Astrocyte (in vitro differentiated cells and primary cell): ENCODE data around the gene MEP1B. TPM values are rescaled to one million over a fixed set of nuclear protein-coding genes. Genes with fewer than 3 reads are reported as not detected.

Source experiments
- DNase-seq: peaks from one replicate; pipeline ENCODE4 v3.0.0-alpha.2; 2010; ENCODE audit warnings: low read depth
- FAIRE-seq: peaks from 2 replicates; lab custom pipeline; 2011; peaks lifted over from hg19 to GRCh38; lab: Jason Lieb, UNC
- H2AFZ ChIP-seq: 2 replicates; pipeline ENCODE4 v1.6.0; 2012; ENCODE audit warnings: low read depth, low read length, inconsistent platforms
- H3K27ac ChIP-seq: 2 replicates; pipeline ENCODE4 v1.5.1; 2011; ENCODE audit warnings: low read depth, low read length, inconsistent platforms
- H3K27me3 ChIP-seq: 2 replicates; pipeline ENCODE4 v1.6.0; 2011; ENCODE audit warnings: low read length, inconsistent platforms; ENCODE audit not compliant: insufficient read depth
- H3K36me3 ChIP-seq: 2 replicates; pipeline ENCODE4 v1.5.1; 2011; ENCODE audit warnings: low read length, inconsistent platforms; ENCODE audit not compliant: insufficient read depth
- H3K4me1 ChIP-seq: 2 replicates; pipeline ENCODE4 v1.5.1; 2011; ENCODE audit warnings: low read length, inconsistent platforms; ENCODE audit not compliant: insufficient read depth
- H3K4me2 ChIP-seq: 2 replicates; pipeline ENCODE4 v1.6.0; 2012; ENCODE audit warnings: low read length, inconsistent platforms
- H3K4me3 ChIP-seq: 2 replicates; pipeline ENCODE4 v1.5.1; 2011; ENCODE audit warnings: low read depth, mild to moderate bottlenecking, low read length, inconsistent platforms; ENCODE audit not compliant: insufficient read depth
- H3K79me2 ChIP-seq: 2 replicates; pipeline ENCODE4 v1.6.0; 2012; ENCODE audit warnings: mild to moderate bottlenecking, low read length, inconsistent platforms; ENCODE audit not compliant: insufficient read depth
- H3K9ac ChIP-seq: 2 replicates; pipeline ENCODE4 v1.6.0; 2012; ENCODE audit warnings: mild to moderate bottlenecking, low read length, inconsistent platforms
- H3K9me3 ChIP-seq: 2 replicates; pipeline ENCODE4 v1.5.1; 2012; ENCODE audit warnings: low read depth, mild to moderate bottlenecking, low read length, inconsistent platforms; ENCODE audit not compliant: insufficient read depth
- H4K20me1 ChIP-seq: 2 replicates; pipeline ENCODE4 v1.6.0; 2012; ENCODE audit warnings: low read length, inconsistent platforms; ENCODE audit not compliant: insufficient read depth
- H3K27ac Mint-ChIP-seq: one replicate; pipeline ENCODE4 v1.8.0; 2021; ENCODE audit warnings: mild to moderate bottlenecking, mixed read lengths; ENCODE audit not compliant: unreplicated experiment
- H3K27me3 Mint-ChIP-seq: one replicate; pipeline ENCODE4 v1.8.0; 2021; ENCODE audit warnings: low read depth, mixed read lengths; ENCODE audit not compliant: unreplicated experiment
- H3K36me3 Mint-ChIP-seq: one replicate; pipeline ENCODE4 v1.8.0; 2021; ENCODE audit warnings: low read depth, mixed read lengths; ENCODE audit not compliant: unreplicated experiment
- H3K4me1 Mint-ChIP-seq: one replicate; pipeline ENCODE4 v1.8.0; 2021; ENCODE audit warnings: low read depth, mixed read lengths; ENCODE audit not compliant: unreplicated experiment
- H3K4me3 Mint-ChIP-seq: one replicate; pipeline ENCODE4 v1.8.0; 2021; ENCODE audit warnings: mild to moderate bottlenecking, moderate library complexity, mixed read lengths; ENCODE audit not compliant: unreplicated experiment
- H3K9me3 Mint-ChIP-seq: one replicate; pipeline ENCODE4 v1.8.0; 2021; ENCODE audit warnings: mild to moderate bottlenecking, mixed read lengths; ENCODE audit not compliant: unreplicated experiment
- EZH2 ChIP-seq: IDR thresholded peaks from 2 replicates; pipeline ENCODE4 v1.6.1; 2012; ENCODE audit warnings: mild to moderate bottlenecking, low read length, inconsistent platforms; ENCODE audit not compliant: insufficient read depth
- total RNA-seq: library from RNA; stranded (reverse); gene quantifications from 2 replicates; pipeline ENCODE4 v1.2.1, GENCODE V29; 2021
- TF ChIP-seq, protein P1 (sequence below): IDR thresholded peaks from 2 replicates; pipeline ENCODE4 v1.5.1; 2011; ENCODE audit warnings: low read depth, mild to moderate bottlenecking, inconsistent platforms, low read length, moderate library complexity; ENCODE audit not compliant: insufficient read depth

Gene MEP1B
- total RNA-seq, 1 donor from 2014 or later: not detected

DNA sequence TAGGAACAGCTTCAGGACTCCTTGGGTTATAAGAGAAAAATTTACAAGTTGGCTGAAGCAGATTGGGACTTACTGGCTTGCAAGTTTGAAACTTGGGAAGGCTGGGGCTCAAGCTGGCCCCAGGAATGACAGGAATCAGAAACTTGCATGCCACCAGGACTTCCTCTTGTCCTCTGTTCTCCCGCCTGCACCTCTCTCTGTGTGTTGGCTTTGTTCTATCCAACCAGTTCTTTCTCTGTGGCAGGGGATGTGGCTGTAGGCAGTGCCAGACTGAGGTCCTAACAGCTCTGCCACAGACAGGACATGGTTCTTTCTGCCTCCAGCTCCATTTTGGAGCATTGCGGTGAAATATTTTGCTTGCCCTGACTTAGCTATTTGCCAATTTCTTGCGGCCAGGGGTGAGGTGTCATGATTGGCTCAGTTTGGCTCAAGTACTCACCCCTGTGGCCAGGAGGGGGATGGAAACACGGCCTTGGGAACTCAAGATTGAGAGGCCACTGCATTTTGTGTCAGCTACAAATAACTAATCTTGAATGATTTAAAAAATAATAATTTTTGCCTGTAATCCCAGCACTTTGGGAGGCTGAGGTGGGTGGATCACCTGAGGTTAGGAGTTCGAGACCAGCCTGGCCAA, 48.9 kb downstream of the MEP1B start:
- H3K9ac ChIP-seq: no peak overlapping the region
- FAIRE-seq: no peak
- H3K4me3 Mint-ChIP-seq: no peak overlapping the region

DNA sequence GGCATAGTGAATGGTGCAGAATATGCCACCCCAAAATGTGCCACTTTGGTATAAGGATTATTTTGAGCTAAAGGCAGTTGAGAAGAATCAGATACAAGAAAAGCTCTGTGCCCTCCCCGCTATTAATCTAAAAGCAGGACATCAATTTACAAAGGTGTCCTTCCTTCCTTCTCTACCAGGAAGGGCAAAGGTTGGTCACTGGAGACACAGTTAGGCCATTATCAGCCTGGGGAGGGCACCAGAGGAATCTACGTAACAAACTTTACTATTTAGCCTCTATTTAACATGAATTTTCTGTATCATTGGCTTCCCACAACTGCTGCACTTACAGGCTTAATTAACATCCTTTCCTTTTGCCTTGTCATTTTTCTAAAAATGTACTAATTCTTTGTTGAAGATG, 52.6 kb downstream of the MEP1B start:
- H3K36me3 ChIP-seq: no peaks in the 10 kb centered on the region
- H3K79me2 ChIP-seq: no peaks in the 10 kb centered on the region
- Mint-ChIP-seq H3K36me3 (no peaks in the 10 kb centered on the region), H3K9me3 (no peaks in the 10 kb centered on the region), H3K4me3 (no peak overlapping the region), H3K27me3 (no peaks in the 10 kb centered on the region), H3K4me1 (peaks cover 3% of the 10 kb centered on the region), H3K27ac (no peak overlapping the region)
- H2AFZ ChIP-seq: no peak overlapping the region
- H3K9me3 ChIP-seq: no peaks in the 10 kb centered on the region
- H3K27me3 ChIP-seq: no peaks in the 10 kb centered on the region
- H4K20me1 ChIP-seq: no peaks in the 10 kb centered on the region
- H3K4me3 ChIP-seq: no peak overlapping the region
- FAIRE-seq (no peak), DNase-seq (no peak)
- TF ChIP-seq, protein P1, sequence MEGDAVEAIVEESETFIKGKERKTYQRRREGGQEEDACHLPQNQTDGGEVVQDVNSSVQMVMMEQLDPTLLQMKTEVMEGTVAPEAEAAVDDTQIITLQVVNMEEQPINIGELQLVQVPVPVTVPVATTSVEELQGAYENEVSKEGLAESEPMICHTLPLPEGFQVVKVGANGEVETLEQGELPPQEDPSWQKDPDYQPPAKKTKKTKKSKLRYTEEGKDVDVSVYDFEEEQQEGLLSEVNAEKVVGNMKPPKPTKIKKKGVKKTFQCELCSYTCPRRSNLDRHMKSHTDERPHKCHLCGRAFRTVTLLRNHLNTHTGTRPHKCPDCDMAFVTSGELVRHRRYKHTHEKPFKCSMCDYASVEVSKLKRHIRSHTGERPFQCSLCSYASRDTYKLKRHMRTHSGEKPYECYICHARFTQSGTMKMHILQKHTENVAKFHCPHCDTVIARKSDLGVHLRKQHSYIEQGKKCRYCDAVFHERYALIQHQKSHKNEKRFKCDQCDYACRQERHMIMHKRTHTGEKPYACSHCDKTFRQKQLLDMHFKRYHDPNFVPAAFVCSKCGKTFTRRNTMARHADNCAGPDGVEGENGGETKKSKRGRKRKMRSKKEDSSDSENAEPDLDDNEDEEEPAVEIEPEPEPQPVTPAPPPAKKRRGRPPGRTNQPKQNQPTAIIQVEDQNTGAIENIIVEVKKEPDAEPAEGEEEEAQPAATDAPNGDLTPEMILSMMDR: no peak
- no peak for TF ChIP-seq EZH2
- no peak overlapping the region for H3K4me2 ChIP-seq
- H3K4me1 ChIP-seq: no peaks in the 10 kb centered on the region
- H3K27ac ChIP-seq: no peak overlapping the region
- no peak overlapping the region for H3K9ac ChIP-seq

More for the DNA sequence above, 48.9 kb downstream of the MEP1B start:
- Histone ChIP-seq H3K27me3 (no peaks in the 10 kb centered on the region), H3K4me2 (no peak overlapping the region), H3K4me3 (no peak overlapping the region), H3K27ac (no peak overlapping the region), H3K4me1 (no peaks in the 10 kb centered on the region), H3K36me3 (no peaks in the 10 kb centered on the region), H3K79me2 (no peaks in the 10 kb centered on the region), H3K9me3 (no peaks in the 10 kb centered on the region), H2AFZ (no peak overlapping the region), H4K20me1 (no peaks in the 10 kb centered on the region)
- peaks cover 3% of the 10 kb centered on the region for H3K4me1 Mint-ChIP-seq
- no peak overlapping the region for H3K27ac Mint-ChIP-seq
- TF ChIP-seq, protein P1: no peak
- no peak for TF ChIP-seq EZH2
- no peaks in the 10 kb centered on the region for H3K9me3 Mint-ChIP-seq
- no peaks in the 10 kb centered on the region for H3K27me3 Mint-ChIP-seq
- H3K36me3 Mint-ChIP-seq: peaks cover 1% of the 10 kb centered on the region
- no peak for DNase-seq

DNA sequence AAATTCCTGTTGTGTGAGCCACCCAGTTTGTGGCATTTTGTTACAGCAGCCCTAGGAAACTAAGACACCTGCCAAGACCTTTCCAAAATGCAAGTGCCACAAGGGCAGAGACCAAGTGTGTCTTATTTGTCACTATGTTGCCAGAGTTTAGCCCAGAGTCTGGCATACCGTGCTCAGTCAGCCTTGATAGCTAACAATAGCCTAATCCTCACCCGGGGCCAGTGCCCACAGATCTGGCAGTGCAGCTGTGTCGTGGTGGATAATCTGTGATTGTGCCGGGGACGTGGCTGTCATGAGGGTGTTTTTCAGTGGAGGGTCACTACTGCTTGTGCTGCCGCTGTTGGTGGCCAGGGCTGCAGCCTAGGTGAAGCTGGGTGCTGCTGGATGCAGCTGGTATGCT, 53.5 kb downstream of the MEP1B start:
- no peak overlapping the region for H3K27ac ChIP-seq

More for the DNA sequence above, 53.5 kb downstream of the MEP1B start:
- Histone ChIP-seq H3K79me2 (no peaks in the 10 kb centered on the region), H3K4me3 (no peak overlapping the region), H3K4me2 (no peak overlapping the region), H3K4me1 (no peaks in the 10 kb centered on the region), H3K9ac (no peak overlapping the region), H3K9me3 (no peaks in the 10 kb centered on the region), H2AFZ (no peak overlapping the region), H3K27me3 (no peaks in the 10 kb centered on the region), H4K20me1 (no peaks in the 10 kb centered on the region), H3K36me3 (no peaks in the 10 kb centered on the region)
- FAIRE-seq (no peak), DNase-seq (no peak)
- Mint-ChIP-seq H3K36me3 (no peaks in the 10 kb centered on the region), H3K4me1 (peaks cover 3% of the 10 kb centered on the region), H3K4me3 (no peak overlapping the region), H3K27me3 (no peaks in the 10 kb centered on the region), H3K9me3 (no peaks in the 10 kb centered on the region), H3K27ac (no peak overlapping the region)
- TF ChIP-seq, protein P1: no peak
- no peak for TF ChIP-seq EZH2
